Measurements from ENCODE around the gene FAM20A. TPM values are rescaled to one million over a fixed set of nuclear protein-coding genes. Genes with fewer than 3 reads are reported as not detected.
"Not testable (repeated sequence)": the region's sequence is repeated elsewhere in the genome, so short reads cannot be mapped to it uniquely, and the experiment has no call there.

The FAM20A gene
- total RNA-seq, 1 donor from 2014 or later, result not detected

GRCh38 chr17:68522266-68522665, 78.9 kb downstream of the FAM20A start:
- Mint-ChIP-seq H3K36me3 (ENCODE audit: low read depth) (peaks cover 81% of the 10 kb centered on the region), H3K9me3 (no peaks in the 10 kb centered on the region), H3K4me3 (no peak overlapping the region), H3K27ac (no peak overlapping the region), H3K4me1 (peaks cover 8% of the 10 kb centered on the region), H3K27me3 (no peaks in the 10 kb centered on the region)
- CTCF ChIA-PET, result no interaction called here
- no peak for DNase-seq
- TF ChIP-seq, protein P1, sequence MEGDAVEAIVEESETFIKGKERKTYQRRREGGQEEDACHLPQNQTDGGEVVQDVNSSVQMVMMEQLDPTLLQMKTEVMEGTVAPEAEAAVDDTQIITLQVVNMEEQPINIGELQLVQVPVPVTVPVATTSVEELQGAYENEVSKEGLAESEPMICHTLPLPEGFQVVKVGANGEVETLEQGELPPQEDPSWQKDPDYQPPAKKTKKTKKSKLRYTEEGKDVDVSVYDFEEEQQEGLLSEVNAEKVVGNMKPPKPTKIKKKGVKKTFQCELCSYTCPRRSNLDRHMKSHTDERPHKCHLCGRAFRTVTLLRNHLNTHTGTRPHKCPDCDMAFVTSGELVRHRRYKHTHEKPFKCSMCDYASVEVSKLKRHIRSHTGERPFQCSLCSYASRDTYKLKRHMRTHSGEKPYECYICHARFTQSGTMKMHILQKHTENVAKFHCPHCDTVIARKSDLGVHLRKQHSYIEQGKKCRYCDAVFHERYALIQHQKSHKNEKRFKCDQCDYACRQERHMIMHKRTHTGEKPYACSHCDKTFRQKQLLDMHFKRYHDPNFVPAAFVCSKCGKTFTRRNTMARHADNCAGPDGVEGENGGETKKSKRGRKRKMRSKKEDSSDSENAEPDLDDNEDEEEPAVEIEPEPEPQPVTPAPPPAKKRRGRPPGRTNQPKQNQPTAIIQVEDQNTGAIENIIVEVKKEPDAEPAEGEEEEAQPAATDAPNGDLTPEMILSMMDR (IDR thresholded peaks at IDR 0.05), result no peak
- POLR2A ChIA-PET, result no interaction called here
- intact Hi-C loops (cut with micrococcal nuclease), result no loop called here
- ATAC-seq (ENCODE audit: low read depth), result no peak

GRCh38 chr17:68519911-68520310, 81.3 kb downstream of the FAM20A start:
- ATAC-seq (ENCODE audit: low read depth), result no peak
- DNase-seq, result no peak
- peaks cover 21% of the 10 kb centered on the region for H3K4me1 Mint-ChIP-seq
- no peak overlapping the region for H3K4me3 Mint-ChIP-seq
- TF ChIP-seq, protein P1 (IDR thresholded peaks at IDR 0.05), result no peak
- no peak overlapping the region for H3K27ac Mint-ChIP-seq
- CTCF ChIA-PET, result no interaction called here
- intact Hi-C loops (cut with micrococcal nuclease), result loop anchor here (10.0 kb wide), 1 partner anchor 1275 kb away; the partner anchor contains the start of gene HELZ
- POLR2A ChIA-PET, result interaction anchor here (1.9 kb wide), 1 partner anchor 22 kb away, joined by 5 read pairs; no protein-coding TSS in a partner anchor
- no peaks in the 10 kb centered on the region for H3K9me3 Mint-ChIP-seq
- H3K36me3 Mint-ChIP-seq (ENCODE audit: low read depth), result peaks cover 77% of the 10 kb centered on the region
- H3K27me3 Mint-ChIP-seq, result no peaks in the 10 kb centered on the region

GRCh38 chr17:68519051-68519450, 82.1 kb downstream of the FAM20A start:
- DNase-seq; ATAC-seq (ENCODE audit: low read depth); H3K27me3 Mint-ChIP-seq; CTCF ChIA-PET; H3K4me3 Mint-ChIP-seq; H3K9me3 Mint-ChIP-seq: not testable (repeated sequence)
- peak overlapping the region; percentile 19 for H3K27ac Mint-ChIP-seq
- peaks cover 71% of the 10 kb centered on the region for H3K36me3 Mint-ChIP-seq (ENCODE audit: low read depth)
- H3K4me1 Mint-ChIP-seq, result peaks cover 30% of the 10 kb centered on the region
- intact Hi-C loops (cut with micrococcal nuclease), result loop anchor here (10.0 kb wide), 1 partner anchor 1274 kb away; the partner anchor contains the start of gene HELZ
- POLR2A ChIA-PET, result interaction anchor here (1.9 kb wide), 1 partner anchor 21 kb away, joined by 5 read pairs; no protein-coding TSS in a partner anchor

DNA sequence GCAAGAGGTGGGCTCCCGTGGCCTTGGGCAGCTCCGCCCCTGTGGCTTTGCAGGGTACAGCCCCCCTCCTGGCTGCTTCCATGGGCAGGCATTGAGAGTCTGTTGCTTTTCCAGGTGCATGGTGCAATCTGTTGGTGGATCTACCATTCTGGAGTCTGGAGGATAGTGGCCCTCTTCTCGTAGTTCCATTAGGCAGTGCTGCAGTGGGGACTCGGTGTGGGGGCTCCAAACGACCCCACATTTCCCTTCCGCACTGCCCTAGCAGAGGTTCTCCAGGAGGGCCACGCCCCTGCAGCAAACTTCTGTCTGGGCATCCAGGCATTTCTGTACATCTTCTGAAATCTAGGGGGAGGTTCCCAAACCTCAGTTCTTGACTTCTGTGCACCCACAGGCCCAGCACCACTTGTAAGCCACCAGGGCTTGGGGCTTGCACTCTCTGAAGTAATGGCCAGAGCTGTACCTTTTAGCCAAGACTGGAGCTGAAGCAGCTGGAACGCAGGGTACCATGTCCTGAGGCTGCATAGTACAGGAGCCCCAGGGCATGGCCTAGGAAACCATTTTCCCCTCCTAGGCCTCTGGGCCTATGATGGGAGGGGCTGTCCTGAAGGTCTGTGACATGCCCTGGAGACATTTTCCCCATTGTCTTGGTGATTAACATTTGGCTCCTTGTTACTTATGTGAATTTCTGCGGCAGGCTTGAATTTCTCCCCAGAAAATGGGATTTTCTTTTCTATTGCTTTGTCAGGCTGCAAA, 82.9 kb downstream of the FAM20A start:
- no peak for DNase-seq
- Mint-ChIP-seq H3K4me1 (peaks cover 38% of the 10 kb centered on the region), H3K36me3 (ENCODE audit: low read depth) (peaks cover 71% of the 10 kb centered on the region), H3K27me3 (no peaks in the 10 kb centered on the region), H3K9me3 (no peaks in the 10 kb centered on the region), H3K4me3 (no peak overlapping the region), H3K27ac (peak overlapping the region; percentile 19)
- ChIA-PET CTCF (no interaction called here), POLR2A (interaction anchor here (0.5 to 1.9 kb wide), 2 partner anchors 20 to 810 kb away, joined by 3 to 5 read pairs; no protein-coding TSS in a partner anchor)
- TF ChIP-seq, protein P1 (IDR thresholded peaks at IDR 0.05), result no peak
- intact Hi-C loops (cut with micrococcal nuclease), result loop anchor here (10.0 kb wide), 1 partner anchor 1273 kb away; the partner anchor contains the start of gene HELZ
- ATAC-seq (ENCODE audit: low read depth), result no peak

DNA sequence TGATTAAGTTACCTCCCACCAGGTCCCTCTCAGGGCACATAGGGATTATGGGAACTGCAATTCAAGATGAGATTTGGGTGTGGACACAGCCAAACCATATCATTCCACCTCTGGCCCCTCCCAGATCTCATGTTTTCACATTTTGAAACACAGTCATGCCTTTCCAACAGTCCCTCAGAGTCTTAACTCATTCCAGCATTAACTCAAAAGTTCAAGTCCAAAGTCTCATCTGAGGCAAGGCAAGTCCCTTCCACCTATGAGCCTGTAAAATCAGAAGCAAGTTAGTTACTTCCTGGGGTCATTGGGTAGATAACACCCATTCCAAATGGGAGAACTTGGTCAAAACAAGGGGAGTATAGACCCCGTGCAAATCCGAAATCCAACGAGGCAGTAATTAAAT, 83.6 kb downstream of the FAM20A start:
- POLR2A ChIA-PET; H3K4me3 Mint-ChIP-seq; DNase-seq; H3K27me3 Mint-ChIP-seq; H3K27ac Mint-ChIP-seq; ATAC-seq (ENCODE audit: low read depth); CTCF ChIA-PET; H3K9me3 Mint-ChIP-seq: not testable (repeated sequence)
- Mint-ChIP-seq H3K4me1 (peaks cover 41% of the 10 kb centered on the region), H3K36me3 (ENCODE audit: low read depth) (peaks cover 71% of the 10 kb centered on the region)
- intact Hi-C loops (cut with micrococcal nuclease), result loop anchor here (10.0 kb wide), 1 partner anchor 1273 kb away; the partner anchor contains the start of gene HELZ

DNA sequence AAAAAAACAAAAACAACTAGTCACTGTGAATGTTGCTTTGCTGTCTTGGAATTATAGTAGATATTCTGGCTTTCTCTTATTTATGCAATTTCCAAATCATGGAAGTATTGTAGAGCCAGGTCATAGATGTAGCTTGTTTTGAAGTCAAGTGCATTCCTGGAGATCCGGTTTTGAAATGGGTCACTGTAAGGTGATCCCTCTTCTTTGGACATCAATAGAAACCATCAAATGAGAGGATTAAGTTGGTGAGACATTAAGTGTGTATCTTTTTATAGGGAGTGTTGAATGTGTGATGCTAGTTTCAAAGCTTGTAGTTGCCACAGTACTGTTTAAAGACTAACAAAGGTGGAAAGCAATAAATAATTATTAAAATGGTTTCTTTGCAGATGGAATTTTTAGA, 84.4 kb downstream of the FAM20A start:
- DNase-seq, result no peak
- no peak overlapping the region for H3K27ac Mint-ChIP-seq
- intact Hi-C loops (cut with micrococcal nuclease), result loop anchor here (10.0 kb wide), 1 partner anchor 1272 kb away; the partner anchor contains the start of gene HELZ

More for the DNA sequence above, 84.4 kb downstream of the FAM20A start:
- no peak for ATAC-seq (ENCODE audit: low read depth)
- TF ChIP-seq, protein P1 (IDR thresholded peaks at IDR 0.05), result no peak
- ChIA-PET CTCF (no interaction called here), POLR2A (interaction anchor here (1.0 kb wide), 2 partner anchors 21 to 36 kb away, joined by 3 to 5 read pairs; no protein-coding TSS in a partner anchor)
- H3K36me3 Mint-ChIP-seq (ENCODE audit: low read depth), result peaks cover 68% of the 10 kb centered on the region
- H3K9me3 Mint-ChIP-seq, result no peaks in the 10 kb centered on the region
- no peaks in the 10 kb centered on the region for H3K27me3 Mint-ChIP-seq
- peaks cover 41% of the 10 kb centered on the region for H3K4me1 Mint-ChIP-seq
- H3K4me3 Mint-ChIP-seq, result no peak overlapping the region

All from activated B cell treated with CpG ODN at 0.5 μM for 24 hours (primary cell).